HepG2 (cell line): Measurements from ENCODE around the gene CPB2. TPM values are rescaled to one million over a fixed set of nuclear protein-coding genes. Genes with fewer than 3 reads are reported as not detected.

Experiments
- NFYB ChIP-seq: sonication (generic); formaldehyde crosslinking; IDR thresholded peaks from 2 replicates; pipeline ENCODE4 v1.4.0; 2020; ENCODE audit warnings: missing genetic modification reagents
- REST ChIP-seq, 2 experiments: IDR thresholded peaks; 2 replicates each; pipeline ENCODE4 v1.6.1; 2011 to 2012; ENCODE audit warnings: low read length in 2 of 2, borderline replicate concordance in 1 of 2, low read depth in 1 of 2, mild to moderate bottlenecking in 1 of 2, moderate library complexity in 1 of 2
- RXRB ChIP-seq: IDR thresholded peaks from 2 replicates; pipeline ENCODE4 v1.6.1; 2016; ENCODE audit warnings: borderline replicate concordance, missing genetic modification reagents, missing compliant biosample characterization
- SMC3 ChIP-seq: IDR thresholded peaks from 2 replicates; pipeline ENCODE4 v1.6.1; 2011; ENCODE audit warnings: low read length, improper control_type of control experiment
- TBP ChIP-seq: sonication (generic); formaldehyde crosslinking; IDR thresholded peaks from 2 replicates; pipeline ENCODE4 v1.5.0; 2020; ENCODE audit warnings: missing genetic modification reagents
- TP53 ChIP-seq: sonication (generic); formaldehyde crosslinking; conservative IDR thresholded peaks from 2 replicates; pipeline ENCODE4 v1.4.0; 2020; ENCODE audit warnings: missing genetic modification reagents
- ZNF225 ChIP-seq: sonication (generic); formaldehyde crosslinking; IDR thresholded peaks from 2 replicates; pipeline ENCODE4 v1.4.0; 2020; ENCODE audit warnings: mild to moderate bottlenecking, missing genetic modification reagents
- ZNF276 ChIP-seq: sonication (generic); formaldehyde crosslinking; IDR thresholded peaks from 2 replicates; pipeline ENCODE4 v1.4.0; 2020; ENCODE audit warnings: mild to moderate bottlenecking, low read depth, missing genetic modification reagents
- ZNF331 ChIP-seq: sonication (generic); formaldehyde crosslinking; IDR thresholded peaks from 2 replicates; pipeline ENCODE4 v1.4.0; 2020; ENCODE audit warnings: missing genetic modification reagents
- ZNF547 ChIP-seq: sonication (generic); formaldehyde crosslinking; IDR thresholded peaks from 2 replicates; pipeline ENCODE4 v1.5.1; 2020; ENCODE audit warnings: mild to moderate bottlenecking, missing genetic modification reagents
- ZSCAN20 ChIP-seq: sonication (generic); formaldehyde crosslinking; IDR thresholded peaks from 2 replicates; pipeline ENCODE4 v1.4.0; 2020; ENCODE audit warnings: missing genetic modification reagents, mild to moderate bottlenecking, borderline replicate concordance
- polyA plus RNA-seq, 8 experiments: library from polyadenylated mRNA; depleted of rRNA in 3 of 8; stranded (reverse) in 7 of 8; unstranded in 1 of 8; fragments of >200 nt; fragmentation: Illumina TruSeq in 4 of 8; extraction: Trizol in 4 of 8; gene quantifications; 2 replicates each; pipeline versions ENCODE4 v1.2.1 to v1.2.3, GENCODE V29; 2011 to 2016; ENCODE audit warnings: low read depth in 4 of 8, missing spikeins in 1 of 8, mixed read lengths in 1 of 8; ENCODE audit not compliant: insufficient read depth in 1 of 8
- total RNA-seq, 5 experiments: library from RNA; depleted of rRNA; stranded (reverse); fragments of >200 nt; fragmentation: Illumina TruSeq; extraction: Trizol; gene quantifications; 2 replicates each; pipeline ENCODE4 v1.2.3, GENCODE V29; 2016; ENCODE audit warnings: low read depth in 1 of 5
- TF ChIP-seq, protein P1 (sequence below): sonication (generic); formaldehyde crosslinking; IDR thresholded peaks from 2 replicates; pipeline ENCODE4 v1.8.0; 2022; ENCODE audit warnings: missing genetic modification reagents, mild to moderate bottlenecking, borderline replicate concordance
- TF ChIP-seq, protein P2 (sequence below): sonication (generic); formaldehyde crosslinking; IDR thresholded peaks from 2 replicates; pipeline ENCODE4 v1.9.0; 2022; ENCODE audit warnings: low read depth, missing genetic modification reagents
- TF ChIP-seq, protein P3 (sequence below): sonication (generic); formaldehyde crosslinking; IDR thresholded peaks from 2 replicates; pipeline ENCODE4 v1.8.0; 2022; ENCODE audit warnings: mild to moderate bottlenecking, missing genetic modification reagents
- TF ChIP-seq, protein P4 (sequence below): sonication (generic); formaldehyde crosslinking; IDR thresholded peaks from 2 replicates; pipeline ENCODE4 v1.5.0; 2020; ENCODE audit warnings: missing genetic modification reagents
- TF ChIP-seq, protein P5 (sequence below): sonication (generic); formaldehyde crosslinking; IDR thresholded peaks from 2 replicates; pipeline ENCODE4 v1.5.1; 2020; ENCODE audit warnings: missing genetic modification reagents, mild to moderate bottlenecking, borderline replicate concordance

Gene CPB2
- total and polyA plus RNA-seq, 2 of the 13 experiments (the other 11 are each of a cell fraction or from before 2014, with no cell fraction given): 125 to 140 TPM

GRCh38 chr13:46146898-46147297 lies 42.1 kb upstream of the CPB2 start (continued):
- TF ChIP-seq, protein P1, sequence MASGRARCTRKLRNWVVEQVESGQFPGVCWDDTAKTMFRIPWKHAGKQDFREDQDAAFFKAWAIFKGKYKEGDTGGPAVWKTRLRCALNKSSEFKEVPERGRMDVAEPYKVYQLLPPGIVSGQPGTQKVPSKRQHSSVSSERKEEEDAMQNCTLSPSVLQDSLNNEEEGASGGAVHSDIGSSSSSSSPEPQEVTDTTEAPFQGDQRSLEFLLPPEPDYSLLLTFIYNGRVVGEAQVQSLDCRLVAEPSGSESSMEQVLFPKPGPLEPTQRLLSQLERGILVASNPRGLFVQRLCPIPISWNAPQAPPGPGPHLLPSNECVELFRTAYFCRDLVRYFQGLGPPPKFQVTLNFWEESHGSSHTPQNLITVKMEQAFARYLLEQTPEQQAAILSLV (CRISPR knock-in tag): no peak
- TF ChIP-seq TBP (CRISPR knock-in tag): no peak
- TF ChIP-seq, protein P2, sequence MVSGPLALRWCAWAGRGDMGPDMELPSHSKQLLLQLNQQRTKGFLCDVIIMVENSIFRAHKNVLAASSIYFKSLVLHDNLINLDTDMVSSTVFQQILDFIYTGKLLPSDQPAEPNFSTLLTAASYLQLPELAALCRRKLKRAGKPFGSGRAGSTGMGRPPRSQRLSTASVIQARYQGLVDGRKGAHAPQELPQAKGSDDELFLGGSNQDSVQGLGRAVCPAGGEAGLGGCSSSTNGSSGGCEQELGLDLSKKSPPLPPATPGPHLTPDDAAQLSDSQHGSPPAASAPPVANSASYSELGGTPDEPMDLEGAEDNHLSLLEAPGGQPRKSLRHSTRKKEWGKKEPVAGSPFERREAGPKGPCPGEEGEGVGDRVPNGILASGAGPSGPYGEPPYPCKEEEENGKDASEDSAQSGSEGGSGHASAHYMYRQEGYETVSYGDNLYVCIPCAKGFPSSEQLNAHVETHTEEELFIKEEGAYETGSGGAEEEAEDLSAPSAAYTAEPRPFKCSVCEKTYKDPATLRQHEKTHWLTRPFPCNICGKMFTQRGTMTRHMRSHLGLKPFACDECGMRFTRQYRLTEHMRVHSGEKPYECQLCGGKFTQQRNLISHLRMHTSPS: no peak
- no peak for TF ChIP-seq TP53 (CRISPR knock-in tag)
- TF ChIP-seq ZNF547 (CRISPR knock-in tag): no peak
- peak; percentile 39; the same call in 1 of the 2 replicates for TF ChIP-seq RXRB
- TF ChIP-seq ZNF225 (CRISPR knock-in tag): no peak
- TF ChIP-seq, protein P3, sequence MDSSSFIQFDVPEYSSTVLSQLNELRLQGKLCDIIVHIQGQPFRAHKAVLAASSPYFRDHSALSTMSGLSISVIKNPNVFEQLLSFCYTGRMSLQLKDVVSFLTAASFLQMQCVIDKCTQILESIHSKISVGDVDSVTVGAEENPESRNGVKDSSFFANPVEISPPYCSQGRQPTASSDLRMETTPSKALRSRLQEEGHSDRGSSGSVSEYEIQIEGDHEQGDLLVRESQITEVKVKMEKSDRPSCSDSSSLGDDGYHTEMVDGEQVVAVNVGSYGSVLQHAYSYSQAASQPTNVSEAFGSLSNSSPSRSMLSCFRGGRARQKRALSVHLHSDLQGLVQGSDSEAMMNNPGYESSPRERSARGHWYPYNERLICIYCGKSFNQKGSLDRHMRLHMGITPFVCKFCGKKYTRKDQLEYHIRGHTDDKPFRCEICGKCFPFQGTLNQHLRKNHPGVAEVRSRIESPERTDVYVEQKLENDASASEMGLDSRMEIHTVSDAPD (CRISPR knock-in tag): no peak
- TF ChIP-seq ZNF276: no peak
- TF ChIP-seq ZSCAN20: no peak
- TF ChIP-seq, protein P4, sequence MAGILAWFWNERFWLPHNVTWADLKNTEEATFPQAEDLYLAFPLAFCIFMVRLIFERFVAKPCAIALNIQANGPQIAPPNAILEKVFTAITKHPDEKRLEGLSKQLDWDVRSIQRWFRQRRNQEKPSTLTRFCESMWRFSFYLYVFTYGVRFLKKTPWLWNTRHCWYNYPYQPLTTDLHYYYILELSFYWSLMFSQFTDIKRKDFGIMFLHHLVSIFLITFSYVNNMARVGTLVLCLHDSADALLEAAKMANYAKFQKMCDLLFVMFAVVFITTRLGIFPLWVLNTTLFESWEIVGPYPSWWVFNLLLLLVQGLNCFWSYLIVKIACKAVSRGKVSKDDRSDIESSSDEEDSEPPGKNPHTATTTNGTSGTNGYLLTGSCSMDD (CRISPR knock-in tag): no peak
- no peak for TF ChIP-seq REST (IDR thresholded peaks at IDR 0.05; ENCODE audit: borderline replicate concordance in 1 of 2, low read depth in 1 of 2, low read length in 2 of 2)
- TF ChIP-seq, protein P5, sequence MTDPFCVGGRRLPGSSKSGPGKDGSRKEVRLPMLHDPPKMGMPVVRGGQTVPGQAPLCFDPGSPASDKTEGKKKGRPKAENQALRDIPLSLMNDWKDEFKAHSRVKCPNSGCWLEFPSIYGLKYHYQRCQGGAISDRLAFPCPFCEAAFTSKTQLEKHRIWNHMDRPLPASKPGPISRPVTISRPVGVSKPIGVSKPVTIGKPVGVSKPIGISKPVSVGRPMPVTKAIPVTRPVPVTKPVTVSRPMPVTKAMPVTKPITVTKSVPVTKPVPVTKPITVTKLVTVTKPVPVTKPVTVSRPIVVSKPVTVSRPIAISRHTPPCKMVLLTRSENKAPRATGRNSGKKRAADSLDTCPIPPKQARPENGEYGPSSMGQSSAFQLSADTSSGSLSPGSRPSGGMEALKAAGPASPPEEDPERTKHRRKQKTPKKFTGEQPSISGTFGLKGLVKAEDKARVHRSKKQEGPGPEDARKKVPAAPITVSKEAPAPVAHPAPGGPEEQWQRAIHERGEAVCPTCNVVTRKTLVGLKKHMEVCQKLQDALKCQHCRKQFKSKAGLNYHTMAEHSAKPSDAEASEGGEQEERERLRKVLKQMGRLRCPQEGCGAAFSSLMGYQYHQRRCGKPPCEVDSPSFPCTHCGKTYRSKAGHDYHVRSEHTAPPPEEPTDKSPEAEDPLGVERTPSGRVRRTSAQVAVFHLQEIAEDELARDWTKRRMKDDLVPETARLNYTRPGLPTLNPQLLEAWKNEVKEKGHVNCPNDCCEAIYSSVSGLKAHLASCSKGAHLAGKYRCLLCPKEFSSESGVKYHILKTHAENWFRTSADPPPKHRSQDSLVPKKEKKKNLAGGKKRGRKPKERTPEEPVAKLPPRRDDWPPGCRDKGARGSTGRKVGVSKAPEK: no peak
- no peak for TF ChIP-seq NFYB (CRISPR knock-in tag)
- TF ChIP-seq SMC3: peak; percentile 84
- TF ChIP-seq ZNF331 (CRISPR knock-in tag): peak; percentile 48; the same call in 1 of the 2 replicates
